ENCODE results near the gene PPP6R1.

DNA sequence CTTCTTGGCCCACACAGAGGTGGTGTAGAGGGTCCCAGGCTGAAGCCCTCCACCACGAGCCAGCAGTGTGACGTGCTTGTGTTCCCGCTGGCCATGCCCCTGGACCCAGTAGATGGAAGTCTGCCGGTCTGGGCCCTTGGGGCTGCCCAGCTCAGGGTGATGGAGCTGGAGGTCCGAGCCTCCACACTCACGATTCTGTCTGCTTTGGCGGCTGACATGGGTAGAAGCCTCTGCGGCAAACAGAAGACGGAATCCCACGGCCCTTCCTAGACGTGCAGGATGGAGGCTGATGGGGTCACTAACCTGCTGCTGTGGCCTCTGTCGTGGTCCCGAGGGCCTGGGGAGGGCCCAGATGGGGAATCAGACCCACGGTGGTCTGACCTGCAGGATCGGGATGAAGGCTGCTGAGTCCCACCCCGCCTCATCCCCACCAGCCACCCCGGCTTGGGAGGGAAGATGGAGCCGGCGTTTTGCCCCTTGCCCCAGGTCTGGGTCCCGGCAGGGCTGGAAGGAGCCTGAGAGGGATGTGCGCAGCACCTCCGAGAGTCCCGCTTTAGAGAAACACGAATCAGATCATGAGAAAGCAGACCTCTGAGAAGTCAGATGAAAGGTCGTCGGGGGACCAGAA lies 34.7 kb downstream of the PPP6R1 start:
- TF ChIP-seq CTCF (IDR thresholded peaks at IDR 0.05) (no peak), EP300 (IDR thresholded peaks at IDR 0.05) (no peak), POLR2AphosphoS5 (IDR thresholded peaks at IDR 0.05) (no peak), POLR2A (IDR thresholded peaks at IDR 0.05) (no peak)
